ENCODE results near the gene COL10A1.

DNA sequence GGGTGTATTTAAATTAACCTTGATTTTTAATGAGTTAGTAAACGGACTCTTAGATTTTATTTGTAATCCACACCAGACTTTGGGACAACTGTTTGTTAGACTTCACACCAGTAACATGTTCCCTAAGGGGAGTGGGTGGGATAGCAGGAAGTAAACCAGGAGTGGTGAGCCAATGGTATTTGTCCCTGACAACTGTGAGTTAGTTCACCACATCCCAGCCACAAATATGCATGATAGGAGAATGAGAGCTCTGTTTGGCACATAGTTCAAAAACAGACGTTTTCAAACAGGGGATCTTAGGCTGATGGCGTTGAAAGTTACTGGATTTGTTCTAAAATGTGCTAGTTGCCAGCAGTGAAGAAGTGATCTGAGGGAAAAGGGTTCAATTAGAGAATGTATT, 18.7 kb upstream of the COL10A1 start:
- TF ChIP-seq, protein P1, sequence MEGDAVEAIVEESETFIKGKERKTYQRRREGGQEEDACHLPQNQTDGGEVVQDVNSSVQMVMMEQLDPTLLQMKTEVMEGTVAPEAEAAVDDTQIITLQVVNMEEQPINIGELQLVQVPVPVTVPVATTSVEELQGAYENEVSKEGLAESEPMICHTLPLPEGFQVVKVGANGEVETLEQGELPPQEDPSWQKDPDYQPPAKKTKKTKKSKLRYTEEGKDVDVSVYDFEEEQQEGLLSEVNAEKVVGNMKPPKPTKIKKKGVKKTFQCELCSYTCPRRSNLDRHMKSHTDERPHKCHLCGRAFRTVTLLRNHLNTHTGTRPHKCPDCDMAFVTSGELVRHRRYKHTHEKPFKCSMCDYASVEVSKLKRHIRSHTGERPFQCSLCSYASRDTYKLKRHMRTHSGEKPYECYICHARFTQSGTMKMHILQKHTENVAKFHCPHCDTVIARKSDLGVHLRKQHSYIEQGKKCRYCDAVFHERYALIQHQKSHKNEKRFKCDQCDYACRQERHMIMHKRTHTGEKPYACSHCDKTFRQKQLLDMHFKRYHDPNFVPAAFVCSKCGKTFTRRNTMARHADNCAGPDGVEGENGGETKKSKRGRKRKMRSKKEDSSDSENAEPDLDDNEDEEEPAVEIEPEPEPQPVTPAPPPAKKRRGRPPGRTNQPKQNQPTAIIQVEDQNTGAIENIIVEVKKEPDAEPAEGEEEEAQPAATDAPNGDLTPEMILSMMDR (IDR thresholded peaks at IDR 0.05; ENCODE audit: low read length), result no peak
- no peak for TF ChIP-seq EZH2 (optimal IDR thresholded peaks at IDR 0.05; ENCODE audit: low read depth, low read length)
- no peak for TF ChIP-seq EZH2phosphoT487 (IDR thresholded peaks at IDR 0.05; ENCODE audit: low read length)
